Tibial nerve (tissue), 3 donors: ENCODE results near the gene ARSJ.

Experiments used
- POLR2A ChIP-seq, 2 donors: fragments of 450-650 bp; IDR thresholded peaks; one replicate each; pipeline ENCODE4 v1.6.1; 2017; ENCODE audit warnings: antibody characterized with exemption in 2 of 2, mild to moderate bottlenecking in 2 of 2, moderate library complexity in 2 of 2
- TF ChIP-seq, protein P1 (sequence below), 5 experiments: fragments of 200-600 bp in 3 of 5; fragments of 450-650 bp in 2 of 5; sonication (generic) in 3 of 5; IDR thresholded peaks; one replicate each; pipeline ENCODE4 v1.5.1; 2016 to 2019; ENCODE audit warnings: antibody characterized with exemption in 5 of 5, mild to moderate bottlenecking in 3 of 5, moderate library complexity in 2 of 5

DNA sequence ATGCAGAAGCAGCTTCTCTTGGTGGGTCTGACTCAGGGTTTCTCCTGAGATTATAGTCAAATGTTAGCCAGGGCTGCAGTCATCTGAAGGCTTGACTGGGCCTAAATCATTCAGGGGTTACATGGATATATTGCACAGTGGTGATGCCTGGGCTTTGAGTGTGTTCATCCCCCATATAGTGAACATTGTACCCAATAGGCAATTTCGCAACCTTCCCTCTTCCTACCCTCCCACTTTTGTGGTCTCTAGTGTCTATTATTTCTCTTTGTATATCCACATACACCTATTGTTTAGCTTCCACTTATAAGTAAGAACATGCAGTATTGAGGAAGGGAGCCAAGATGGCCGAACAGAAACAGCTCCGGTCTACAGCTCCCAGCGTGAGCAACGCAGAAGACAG is 127.6 kb downstream of the ARSJ start:
- TF ChIP-seq, protein P1, sequence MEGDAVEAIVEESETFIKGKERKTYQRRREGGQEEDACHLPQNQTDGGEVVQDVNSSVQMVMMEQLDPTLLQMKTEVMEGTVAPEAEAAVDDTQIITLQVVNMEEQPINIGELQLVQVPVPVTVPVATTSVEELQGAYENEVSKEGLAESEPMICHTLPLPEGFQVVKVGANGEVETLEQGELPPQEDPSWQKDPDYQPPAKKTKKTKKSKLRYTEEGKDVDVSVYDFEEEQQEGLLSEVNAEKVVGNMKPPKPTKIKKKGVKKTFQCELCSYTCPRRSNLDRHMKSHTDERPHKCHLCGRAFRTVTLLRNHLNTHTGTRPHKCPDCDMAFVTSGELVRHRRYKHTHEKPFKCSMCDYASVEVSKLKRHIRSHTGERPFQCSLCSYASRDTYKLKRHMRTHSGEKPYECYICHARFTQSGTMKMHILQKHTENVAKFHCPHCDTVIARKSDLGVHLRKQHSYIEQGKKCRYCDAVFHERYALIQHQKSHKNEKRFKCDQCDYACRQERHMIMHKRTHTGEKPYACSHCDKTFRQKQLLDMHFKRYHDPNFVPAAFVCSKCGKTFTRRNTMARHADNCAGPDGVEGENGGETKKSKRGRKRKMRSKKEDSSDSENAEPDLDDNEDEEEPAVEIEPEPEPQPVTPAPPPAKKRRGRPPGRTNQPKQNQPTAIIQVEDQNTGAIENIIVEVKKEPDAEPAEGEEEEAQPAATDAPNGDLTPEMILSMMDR (IDR thresholded peaks at IDR 0.05), result no peak
- TF ChIP-seq POLR2A (IDR thresholded peaks at IDR 0.05), result no peak
